ENCODE results near the gene BCAS3.
A peak's percentile ranks its signal among the peaks of the same experiment; 100 is the strongest.

The BCAS3 gene

GRCh38 chr17:61409301-61410112, 731.9 kb downstream of the BCAS3 start:
- no peak for DNase-seq (ENCODE audit: low spot score)

GRCh38 chr17:61410141-61411010, 732.7 kb downstream of the BCAS3 start:
- DNase-seq (ENCODE audit: low spot score): no peak

DNA sequence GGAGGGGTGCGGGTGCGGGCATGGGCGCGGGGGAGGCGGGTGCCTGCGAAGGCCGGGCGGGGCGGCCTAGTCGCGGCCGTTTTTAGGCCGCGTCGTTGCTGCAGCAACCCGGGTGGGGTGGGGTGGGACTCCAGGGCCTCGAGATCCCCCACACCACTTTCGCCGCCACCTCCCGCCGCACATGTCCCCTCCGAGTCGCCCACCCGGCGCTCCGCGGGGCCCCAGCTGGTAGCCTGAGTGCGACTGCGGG, 733.3 kb downstream of the BCAS3 start:
- DNase-seq (ENCODE audit: low spot score): no peak

GRCh38 chr17:61411261-61412142, 733.9 kb downstream of the BCAS3 start:
- no peak for DNase-seq (ENCODE audit: low spot score)

DNA sequence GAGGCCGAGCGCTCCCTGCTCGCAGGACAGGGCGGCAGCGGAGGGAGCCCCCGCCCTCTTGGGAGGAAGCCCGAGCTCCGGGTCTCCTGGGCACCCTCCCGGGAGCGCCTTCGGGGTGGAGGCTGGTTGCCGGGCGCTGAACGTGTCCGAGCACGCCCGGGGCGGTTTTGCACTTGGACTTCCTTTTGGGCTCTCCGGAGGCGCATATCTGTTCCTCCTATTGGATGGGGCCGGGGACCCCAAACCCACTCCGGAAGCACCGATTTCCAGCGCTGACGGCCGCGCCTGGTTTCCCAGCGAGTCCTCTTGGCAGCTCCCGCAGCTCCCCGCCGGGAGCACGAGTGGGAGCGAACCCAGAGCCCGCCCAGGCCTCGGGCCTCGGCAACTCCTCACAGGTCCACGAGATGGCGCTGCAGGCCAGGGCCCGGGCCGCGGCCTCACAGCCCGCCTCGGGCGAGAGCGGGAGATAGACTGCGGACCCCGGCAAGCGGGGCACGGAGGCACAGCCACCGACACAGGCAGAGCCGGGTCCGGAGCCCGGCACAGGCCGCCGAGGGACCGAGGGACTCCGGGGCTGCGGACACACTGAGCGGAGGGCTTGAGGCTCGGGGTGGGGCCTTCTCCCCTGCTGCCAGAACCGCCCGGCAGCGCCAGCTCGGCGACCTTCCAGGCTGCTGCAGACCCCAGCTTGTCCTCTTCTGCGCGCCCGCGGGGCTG, 734.6 kb downstream of the BCAS3 start:
- DNase-seq (ENCODE audit: low spot score): peak; percentile 80

GRCh38 chr17:61412860-61413660, 735.4 kb downstream of the BCAS3 start:
- no peak for DNase-seq (ENCODE audit: low spot score)

GRCh38 chr17:61413661-61414126, 736.0 kb downstream of the BCAS3 start:
- no peak for DNase-seq (ENCODE audit: low spot score)

DNA sequence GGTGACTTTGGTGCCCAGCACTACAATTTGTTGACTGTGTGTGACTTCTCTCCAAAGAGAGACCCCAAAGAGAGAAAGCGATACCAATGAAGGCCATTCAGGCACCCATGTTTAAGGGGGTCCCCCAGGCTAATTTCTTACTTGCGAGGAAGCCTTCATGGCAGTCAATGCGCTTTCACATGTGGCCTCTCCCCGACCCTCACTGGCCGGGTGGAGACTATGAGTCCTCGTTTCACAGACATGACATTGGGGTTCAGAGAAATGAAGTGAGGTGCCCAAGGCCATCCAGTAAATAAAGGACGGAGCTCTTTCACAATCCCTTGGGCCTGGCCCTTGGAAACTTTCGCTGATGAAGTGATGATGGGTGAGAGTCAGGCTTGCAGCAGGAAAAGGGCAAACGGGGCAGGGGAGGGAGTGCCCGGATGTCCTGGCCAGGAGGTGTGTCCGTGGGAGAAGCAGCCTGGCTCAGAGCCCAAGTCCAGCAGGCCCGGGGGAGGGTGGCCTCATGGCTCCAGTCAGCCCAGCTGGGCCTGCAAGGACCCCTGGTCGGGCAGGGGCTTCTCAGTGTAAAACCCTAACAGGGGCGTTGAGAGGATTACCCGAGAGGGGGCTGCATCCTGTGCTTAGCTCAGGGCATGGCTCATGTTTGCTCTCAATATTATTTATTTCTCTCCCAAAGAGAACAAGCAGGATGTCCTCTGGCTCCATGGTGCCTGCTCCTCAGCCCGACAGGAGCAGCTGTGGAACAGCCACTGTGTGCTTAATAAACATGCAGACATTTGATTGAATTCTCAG, 736.7 kb downstream of the BCAS3 start:
- DNase-seq (ENCODE audit: low spot score): no peak

DNA sequence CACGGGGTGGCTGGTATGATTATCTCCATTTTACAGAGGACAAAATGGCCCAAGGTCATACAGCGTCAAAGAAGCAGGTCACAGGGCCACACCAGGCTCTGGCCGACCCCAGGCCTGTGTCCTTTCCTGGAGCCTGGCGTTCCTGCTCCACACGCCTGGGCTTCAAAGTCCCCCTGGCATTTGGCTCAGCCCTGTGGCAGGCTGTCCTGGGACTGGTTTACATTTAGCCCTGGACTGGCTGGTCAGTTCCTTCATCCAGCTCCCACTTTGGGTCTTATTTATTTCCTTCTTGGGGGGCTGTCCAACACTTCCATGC, 737.2 kb downstream of the BCAS3 start:
- no peak for DNase-seq (ENCODE audit: low spot score)

- DNase-seq (ENCODE audit: low spot score): no peak
These were observed 737.9 kb downstream of the BCAS3 start for GRCh38 chr17:61415374-61416210.

DNA sequence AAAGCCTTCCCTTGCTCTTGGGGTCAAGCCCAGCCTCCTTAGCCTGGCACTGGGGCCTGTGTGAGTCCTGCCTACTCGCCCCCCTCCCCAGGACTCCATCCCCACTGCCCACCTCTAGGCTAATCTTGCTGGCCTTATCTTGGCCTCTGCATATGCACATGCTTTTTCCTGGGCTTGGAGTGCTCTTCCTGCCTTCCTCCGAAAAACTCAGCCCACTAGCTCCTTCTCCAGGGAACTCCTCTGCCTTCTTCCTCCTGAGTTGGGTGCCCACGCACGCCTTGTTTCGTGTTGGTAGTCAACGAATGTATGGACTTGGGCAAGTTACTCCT, 738.5 kb downstream of the BCAS3 start:
- DNase-seq (ENCODE audit: low spot score): no peak

DNA sequence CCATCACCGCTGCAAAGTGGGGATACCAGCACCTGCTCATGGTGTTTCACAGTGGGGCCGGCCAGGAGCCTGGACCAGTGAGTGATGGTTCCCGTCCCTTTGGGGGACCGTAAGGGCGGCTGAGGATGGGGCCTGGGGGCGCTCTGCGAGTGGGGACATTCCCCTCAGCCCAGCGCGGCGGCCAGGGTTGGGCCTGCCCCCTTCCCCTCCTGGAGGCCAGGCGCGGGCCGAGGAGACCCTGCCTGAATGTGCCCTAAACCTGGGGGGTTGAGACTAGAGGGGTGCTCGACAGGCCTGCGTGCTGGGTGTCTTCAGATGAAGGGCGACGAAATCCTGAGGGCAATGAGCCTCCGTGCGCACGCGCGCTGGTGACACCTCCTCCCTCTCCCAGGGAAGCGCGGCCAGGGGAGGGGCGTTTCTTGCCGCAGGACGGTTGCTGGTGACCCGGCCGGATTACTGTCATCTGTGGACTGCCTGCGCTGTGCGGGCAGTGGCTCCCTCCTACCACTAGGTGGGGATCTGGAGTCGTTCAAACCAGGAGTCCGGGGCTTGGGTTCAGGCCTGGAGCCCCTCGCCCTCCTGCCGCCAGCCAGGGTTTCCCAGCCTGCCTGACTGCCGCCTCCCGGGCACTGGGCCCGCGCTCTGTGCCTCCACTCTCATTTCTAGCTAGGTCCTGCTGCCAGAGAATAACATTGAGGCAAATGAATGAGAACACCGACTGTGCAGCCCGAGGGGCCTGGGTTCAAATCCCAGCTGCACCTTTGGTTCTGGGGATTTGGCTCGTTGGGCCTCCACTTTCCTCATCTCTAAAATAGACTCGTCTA, 739.1 kb downstream of the BCAS3 start:
- peak; percentile 91 for DNase-seq (ENCODE audit: low spot score)

DNA sequence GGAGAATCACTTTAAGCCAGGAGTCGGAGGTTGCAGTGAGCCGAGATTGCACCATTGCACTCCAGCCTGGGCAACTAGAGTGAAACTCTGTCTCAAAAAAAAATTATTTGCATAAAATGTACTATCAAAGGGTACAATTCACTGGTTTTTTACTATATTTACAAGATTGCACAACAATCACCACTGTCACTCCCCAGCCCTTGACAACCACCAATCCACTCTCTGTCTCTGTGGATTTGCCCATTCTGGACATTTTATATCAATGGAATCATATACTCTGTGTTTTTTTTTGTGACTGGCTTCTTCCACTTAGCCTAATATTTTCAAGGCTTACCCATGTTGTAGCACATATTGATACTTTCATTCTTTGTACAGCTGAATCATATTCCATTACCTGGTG, 740.8 kb downstream of the BCAS3 start:
- no peak for DNase-seq (ENCODE audit: low spot score)

DNA sequence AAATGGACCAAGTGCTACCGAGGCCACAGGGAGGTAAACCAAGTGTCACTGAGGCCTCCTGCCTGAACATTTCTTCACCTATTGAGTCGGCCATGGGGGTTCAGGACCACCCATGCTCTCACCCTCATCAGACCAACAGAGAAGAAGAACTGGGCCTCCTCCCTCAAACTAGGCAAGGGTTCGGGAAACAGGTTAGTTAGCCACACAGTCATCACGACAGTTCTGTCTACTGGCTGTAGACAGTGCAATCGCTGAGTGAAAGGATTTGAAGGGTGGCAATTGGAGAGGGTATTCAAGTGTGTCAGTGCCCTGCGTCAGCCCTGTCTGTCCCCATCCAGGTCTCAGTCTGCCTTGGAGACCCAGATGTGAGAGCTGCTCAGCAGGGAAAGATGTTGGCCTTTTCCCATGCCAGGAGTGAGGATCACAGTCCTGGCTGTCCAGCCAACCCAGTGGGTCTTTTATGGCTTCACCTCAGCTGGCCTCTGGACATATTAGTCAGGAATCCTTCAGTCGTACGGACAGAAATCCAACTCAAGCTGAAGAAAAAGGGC, 741.9 kb downstream of the BCAS3 start:
- DNase-seq (ENCODE audit: low spot score): no peak

GRCh38 chr17:61420052-61420451, 742.4 kb downstream of the BCAS3 start:
- DNase-seq (ENCODE audit: low spot score): no peak

DNA sequence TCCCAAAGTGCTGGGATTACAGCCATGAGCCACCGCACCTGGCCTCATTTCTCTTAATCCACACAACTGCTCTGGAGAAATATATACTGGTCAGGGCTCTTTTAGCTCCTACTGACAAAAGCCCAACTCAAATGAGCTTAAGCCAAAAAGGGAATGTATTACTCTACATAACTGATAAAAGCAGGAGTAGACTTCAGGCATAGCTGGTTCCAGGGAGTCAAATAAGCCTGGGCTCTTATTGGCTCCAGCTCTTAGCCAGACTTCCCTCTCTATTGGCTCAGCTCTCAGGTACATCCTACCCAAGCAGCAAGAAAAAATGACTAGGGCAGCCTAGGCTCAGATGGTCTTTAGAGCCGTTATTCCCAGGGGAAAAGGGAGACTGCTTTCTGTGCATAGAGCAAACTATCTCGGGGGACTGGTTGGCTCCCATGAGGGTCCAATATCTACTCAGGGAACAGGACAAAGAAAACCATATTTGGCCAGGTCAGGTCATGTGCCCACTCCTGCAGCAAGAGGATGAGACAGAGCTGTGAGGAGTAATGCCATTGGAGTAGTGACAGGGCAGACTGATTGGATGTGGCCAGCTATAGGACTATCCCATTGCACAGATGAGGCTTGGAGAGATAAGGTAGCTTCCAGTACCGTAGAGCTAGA, 743.2 kb downstream of the BCAS3 start:
- DNase-seq (ENCODE audit: low spot score): no peak

DNA sequence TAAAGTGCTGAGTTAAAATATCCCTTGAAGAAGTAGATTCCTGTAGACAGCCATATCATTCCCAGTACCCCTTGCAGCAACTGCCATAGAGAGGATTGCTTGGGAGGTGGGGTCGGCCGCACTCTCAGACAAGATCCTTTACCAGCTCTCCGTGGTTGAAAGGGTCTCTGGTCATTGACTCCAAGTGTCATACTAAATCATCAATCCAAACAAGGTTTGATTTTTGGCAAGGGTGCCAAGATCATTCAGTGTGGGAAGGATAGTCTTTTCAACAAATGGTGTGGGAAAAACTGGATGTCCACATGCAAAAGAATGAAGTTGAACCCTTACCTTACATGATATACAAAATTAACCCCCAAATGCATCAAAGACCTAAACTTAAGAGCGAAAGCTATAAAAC, 743.8 kb downstream of the BCAS3 start:
- no peak for DNase-seq (ENCODE audit: low spot score)

Measured in COLO829 (cell line).